GM19035 (cell line): ENCODE results near the gene MET.
"Not testable (repeated sequence)": the region's sequence is repeated elsewhere in the genome, so short reads cannot be mapped to it uniquely, and the experiment has no call there.

Source experiments
- ATAC-seq: cut with Tn5 transposase; IDR thresholded peaks from one replicate; pipeline ENCODE4 v1.9.1; 2021; ENCODE audit not compliant: unreplicated experiment

MET gene

GRCh38 chr7:116671681-116672595 lies at the start of gene MET:
TSS of gene MET (plus strand) at chr7:116672196. CDS start at chr7:116699085, 26,889 bp downstream.
- peak; percentile 91 for ATAC-seq

GRCh38 chr7:116626886-116627285 lies 45.1 kb upstream of the MET start:
- ATAC-seq: no peak

- no peak for ATAC-seq
These were observed 42.9 kb upstream of the MET start for GRCh38 chr7:116629051-116629463.

- ATAC-seq: peak; percentile 90
These were observed 41.6 kb upstream of the MET start for GRCh38 chr7:116630357-116630756.

GRCh38 chr7:116630932-116631671 lies 40.9 kb upstream of the MET start:
- ATAC-seq: peak; percentile 58

- no peak for ATAC-seq
These were observed 40.3 kb upstream of the MET start for GRCh38 chr7:116631676-116632075.

GRCh38 chr7:116632384-116632783 lies 39.6 kb upstream of the MET start:
- no peak for ATAC-seq

- ATAC-seq: peak; percentile 41
These were observed 38.6 kb upstream of the MET start for GRCh38 chr7:116633131-116633988.

- ATAC-seq: no peak
These were observed 35.0 kb upstream of the MET start for GRCh38 chr7:116636997-116637396.

GRCh38 chr7:116638592-116638991 lies 33.4 kb upstream of the MET start:
- not testable (repeated sequence) for ATAC-seq

- no peak for ATAC-seq
These were observed 30.3 kb upstream of the MET start for GRCh38 chr7:116641551-116642153.

GRCh38 chr7:116643148-116643547 lies 28.8 kb upstream of the MET start:
- ATAC-seq: not testable (repeated sequence)

GRCh38 chr7:116644628-116645027 lies 27.4 kb upstream of the MET start:
- no peak for ATAC-seq

- ATAC-seq: no peak
These were observed 24.7 kb upstream of the MET start for GRCh38 chr7:116647290-116647689.

GRCh38 chr7:116647861-116648260 lies 24.1 kb upstream of the MET start:
- ATAC-seq: no peak

- ATAC-seq: no peak
These were observed 21.6 kb upstream of the MET start for GRCh38 chr7:116650436-116650835.

- ATAC-seq: no peak
These were observed 19.2 kb upstream of the MET start for GRCh38 chr7:116652793-116653192.

- ATAC-seq: no peak
These were observed 18.8 kb upstream of the MET start for GRCh38 chr7:116653204-116653603.

GRCh38 chr7:116653646-116654045 lies 18.4 kb upstream of the MET start:
- ATAC-seq: no peak

GRCh38 chr7:116659248-116659647 lies 12.7 kb upstream of the MET start:
- not testable (repeated sequence) for ATAC-seq

- no peak for ATAC-seq
These were observed 10.1 kb upstream of the MET start for GRCh38 chr7:116661865-116662264.
